8988T (cell line): ENCODE data around the gene AMN1.
A peak's percentile ranks its signal among the peaks of the same experiment; 100 is the strongest.
"Not testable (repeated sequence)": the region's sequence is repeated elsewhere in the genome, so short reads cannot be mapped to it uniquely, and the experiment has no call there.

Experiments
- DNase-seq: peaks from one replicate; pipeline ENCODE4 v3.0.0; 2011

Gene AMN1

GRCh38 chr12:31669582-31669981 is 59.2 kb downstream of the AMN1 start:
- not testable (repeated sequence) for DNase-seq

GRCh38 chr12:31669020-31669419 is 59.8 kb downstream of the AMN1 start:
- no peak for DNase-seq

- DNase-seq = no peak
Observed at GRCh38 chr12:31664038-31664437, 64.8 kb downstream of the AMN1 start.

GRCh38 chr12:31663576-31663975 is 65.2 kb downstream of the AMN1 start:
- DNase-seq = no peak

- no peak for DNase-seq
Observed at GRCh38 chr12:31662176-31662849, 66.5 kb downstream of the AMN1 start.

GRCh38 chr12:31659087-31659942 is 69.5 kb downstream of the AMN1 start, which contains the start of gene ETFBKMT:
Gene ETFBKMT, plus strand, starts transcription at chr12:31659688. Its CDS starts 2,266 bp downstream, at chr12:31661954.
- DNase-seq = peak; percentile 55

- DNase-seq = no peak
Observed at GRCh38 chr12:31658471-31659086, 70.2 kb downstream of the AMN1 start.

- DNase-seq = no peak
Observed at GRCh38 chr12:31655792-31656191, 73.0 kb downstream of the AMN1 start.

- DNase-seq = no peak
Observed at GRCh38 chr12:31655208-31655607, 73.6 kb downstream of the AMN1 start.

- no peak for DNase-seq
Observed at GRCh38 chr12:31651893-31652521, 76.8 kb downstream of the AMN1 start.

- DNase-seq = no peak
Observed at GRCh38 chr12:31650918-31651317, 77.9 kb downstream of the AMN1 start.

GRCh38 chr12:31647086-31647491 is 81.7 kb downstream of the AMN1 start:
- no peak for DNase-seq

GRCh38 chr12:31645924-31646323 is 82.9 kb downstream of the AMN1 start:
- no peak for DNase-seq

GRCh38 chr12:31644536-31644935 is 84.3 kb downstream of the AMN1 start:
- no peak for DNase-seq

- no peak for DNase-seq
Observed at GRCh38 chr12:31641509-31642090, 87.2 kb downstream of the AMN1 start.

GRCh38 chr12:31634620-31635019 is 94.2 kb downstream of the AMN1 start:
- no peak for DNase-seq

- DNase-seq = no peak
Observed at GRCh38 chr12:31633464-31633863, 95.4 kb downstream of the AMN1 start.

- DNase-seq = no peak
Observed at GRCh38 chr12:31631809-31632208, 97.0 kb downstream of the AMN1 start.

- no peak for DNase-seq
Observed at GRCh38 chr12:31631023-31631724, 97.6 kb downstream of the AMN1 start.

GRCh38 chr12:31629756-31630732 is 98.8 kb downstream of the AMN1 start:
- no peak for DNase-seq
